Superior temporal gyrus (tissue), 1 donor: Measurements from ENCODE around the gene FSIP1.

Experiments
- DNase-seq: peaks from one replicate; pipeline ENCODE4 v3.0.0-alpha.2; 2016; ENCODE audit errors: extremely low spot score

The FSIP1 gene

GRCh38 chr15:39582286-39582976, 200.2 kb downstream of the FSIP1 start:
- DNase-seq, result no peak

- no peak for DNase-seq
These were observed 200.8 kb downstream of the FSIP1 start for GRCh38 chr15:39581793-39582285.

GRCh38 chr15:39581242-39581792, 201.3 kb downstream of the FSIP1 start:
- DNase-seq, result no peak

GRCh38 chr15:39580485-39581241, 202.0 kb downstream of the FSIP1 start, which contains the start of gene THBS1:
Gene THBS1 (plus strand): TSS chr15:39581079. CDS start chr15:39581858, 779 bp downstream.
- no peak for DNase-seq

- peak; percentile 87 for DNase-seq
These were observed 202.5 kb downstream of the FSIP1 start for GRCh38 chr15:39580117-39580484.

- DNase-seq, result no peak
These were observed 203.0 kb downstream of the FSIP1 start for GRCh38 chr15:39579487-39580116.

- DNase-seq, result no peak
These were observed 203.7 kb downstream of the FSIP1 start for GRCh38 chr15:39578851-39579486.

- no peak for DNase-seq
These were observed 207.5 kb downstream of the FSIP1 start for GRCh38 chr15:39575180-39575579.

- DNase-seq, result no peak
These were observed 208.2 kb downstream of the FSIP1 start for GRCh38 chr15:39574427-39574826.

GRCh38 chr15:39573844-39574243, 208.8 kb downstream of the FSIP1 start:
- no peak for DNase-seq

- no peak for DNase-seq
These were observed 209.4 kb downstream of the FSIP1 start for GRCh38 chr15:39573287-39573686.

- DNase-seq, result no peak
These were observed 216.8 kb downstream of the FSIP1 start for GRCh38 chr15:39565851-39566250.

- no peak for DNase-seq
These were observed 217.5 kb downstream of the FSIP1 start for GRCh38 chr15:39564972-39565665.

- DNase-seq, result no peak
These were observed 224.2 kb downstream of the FSIP1 start for GRCh38 chr15:39558421-39558820.

- no peak for DNase-seq
These were observed 226.2 kb downstream of the FSIP1 start for GRCh38 chr15:39556461-39556860.

GRCh38 chr15:39555885-39556284, 226.8 kb downstream of the FSIP1 start:
- DNase-seq, result no peak

- DNase-seq, result no peak
These were observed 227.8 kb downstream of the FSIP1 start for GRCh38 chr15:39554746-39555387.

- no peak for DNase-seq
These were observed 228.5 kb downstream of the FSIP1 start for GRCh38 chr15:39553947-39554693.

- DNase-seq, result no peak
These were observed 230.1 kb downstream of the FSIP1 start for GRCh38 chr15:39552556-39552955.

GRCh38 chr15:39551476-39551875, 231.2 kb downstream of the FSIP1 start:
- no peak for DNase-seq
